CD8-positive, alpha-beta memory T cell (primary cell): ENCODE measurements around the gene PDF. TPM values are rescaled to one million over a fixed set of nuclear protein-coding genes. Genes with fewer than 3 reads are reported as not detected.

ENCODE experiments used
- CTCF ChIA-PET: fragments of 350-600 bp; sonication (Branson Sonifier 250); formaldehyde crosslinking; loops from one replicate; lab custom pipeline; 2021; ENCODE audit warnings: antibody characterized with exemption; lab: Charles Lee
- POLR2A ChIA-PET: fragments of 350-600 bp; sonication (Branson Sonifier 250); formaldehyde crosslinking; loops from one replicate; lab custom pipeline; 2021; ENCODE audit warnings: antibody characterized with exemption; lab: Charles Lee
- DNase-seq, 5 donors: peaks; one replicate each; pipeline versions ENCODE4 v3.0.0 to v3.0.0-alpha.2; 2020 to 2022; ENCODE audit warnings: mixed read lengths in 1 of 5
- H3K27ac ChIP-seq: one replicate; pipeline ENCODE4 v1.7.0; 2013; ENCODE audit warnings: low read depth, mild to moderate bottlenecking, low read length, moderate library complexity
- H3K27me3 ChIP-seq: 2 replicates; pipeline ENCODE4 v1.7.0; 2013; ENCODE audit warnings: low read length, mild to moderate bottlenecking; ENCODE audit not compliant: insufficient read depth, poor library complexity, severe bottlenecking
- H3K36me3 ChIP-seq: 2 replicates; pipeline ENCODE4 v1.7.0; 2013; ENCODE audit warnings: mild to moderate bottlenecking, low read length, moderate library complexity; ENCODE audit not compliant: insufficient read depth
- H3K4me1 ChIP-seq: 2 replicates; pipeline ENCODE4 v1.7.0; 2013; ENCODE audit warnings: mild to moderate bottlenecking, low read length, moderate library complexity; ENCODE audit not compliant: insufficient read depth
- H3K4me3 ChIP-seq: 2 replicates; pipeline ENCODE4 v1.7.0; 2013; ENCODE audit warnings: mild to moderate bottlenecking, low read length
- H3K9me3 ChIP-seq: 2 replicates; pipeline ENCODE4 v1.7.0; 2013; ENCODE audit warnings: mild to moderate bottlenecking, low read length
- H3K27ac Mint-ChIP-seq, 8 donors: one replicate each; pipeline ENCODE4 v1.8.0; 2020 to 2021; ENCODE audit warnings: mixed read lengths in 8 of 8, mild to moderate bottlenecking in 6 of 8, inconsistent platforms in 3 of 8, moderate library complexity in 3 of 8
- H3K27me3 Mint-ChIP-seq, 2 donors: one replicate each; pipeline ENCODE4 v1.8.0; 2020 to 2021; ENCODE audit warnings: mixed read lengths in 2 of 2, mild to moderate bottlenecking in 1 of 2, moderate library complexity in 1 of 2
- H3K36me3 Mint-ChIP-seq, 3 donors: one replicate each; pipeline ENCODE4 v1.8.0; 2020 to 2021; ENCODE audit warnings: mixed read lengths in 3 of 3, inconsistent platforms in 1 of 3, mild to moderate bottlenecking in 1 of 3
- H3K4me1 Mint-ChIP-seq, 3 donors: one replicate each; pipeline ENCODE4 v1.8.0; 2020 to 2021; ENCODE audit warnings: mixed read lengths in 3 of 3, inconsistent platforms in 1 of 3, mild to moderate bottlenecking in 1 of 3
- H3K4me3 Mint-ChIP-seq, 7 donors: one replicate each; pipeline ENCODE4 v1.8.0; 2020 to 2021; ENCODE audit warnings: mixed read lengths in 7 of 7, mild to moderate bottlenecking in 6 of 7, moderate library complexity in 4 of 7, inconsistent platforms in 2 of 7
- H3K9me3 Mint-ChIP-seq, 5 donors: one replicate each; pipeline ENCODE4 v1.8.0; 2020 to 2022; ENCODE audit warnings: mixed read lengths in 5 of 5, mild to moderate bottlenecking in 3 of 5, moderate library complexity in 2 of 5, inconsistent platforms in 1 of 5
- polyA plus RNA-seq: library from polyadenylated mRNA; unstranded; fragments of 300-500 nt; fragmentation: Illumina TruSeq; gene quantifications from one replicate; pipeline ENCODE4 v1.2.3, GENCODE V29; 2021
- total RNA-seq, 2 experiments: library from RNA; stranded (reverse); gene quantifications; one replicate each; pipeline ENCODE4 v1.2.3, GENCODE V29; 2021

Gene PDF
- total and polyA plus RNA-seq, 3 experiments from 2014 or later, result 17.4 to 34.9 (median 29.1) TPM

DNA sequence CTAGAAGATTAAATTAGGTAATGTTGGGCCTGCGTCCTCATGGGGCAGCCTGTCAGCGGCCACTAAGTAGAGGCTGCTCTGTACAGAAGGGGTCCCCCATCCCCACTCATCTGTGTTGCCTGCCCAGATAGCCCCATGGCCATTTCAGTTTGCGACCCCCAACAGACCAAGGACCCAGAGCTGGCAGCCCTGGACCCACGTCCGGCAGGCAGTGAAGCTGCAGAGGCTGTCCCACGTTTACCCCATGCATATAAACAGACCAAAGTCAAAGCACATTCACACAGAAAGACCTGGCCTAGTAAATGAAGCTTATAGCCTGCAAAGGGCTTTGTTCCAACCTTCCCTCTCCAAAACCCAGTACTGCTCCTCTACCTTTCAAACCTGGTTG lies 4.6 kb downstream of the PDF start:
- Histone ChIP-seq H3K9me3 (no peaks in the 10 kb centered on the region), H3K36me3 (peaks cover 15% of the 10 kb centered on the region), H3K27me3 (no peaks in the 10 kb centered on the region), H3K27ac (no peak overlapping the region), H3K4me3 (no peak overlapping the region), H3K4me1 (peaks cover 39% of the 10 kb centered on the region)
- CTCF ChIA-PET, result interaction anchor here (0.6 to 2.2 kb wide), 5 partner anchors 8 to 528 kb away, joined by 3 to 9 read pairs (median 3); partner anchors contain the start of gene COG8
- Mint-ChIP-seq H3K27me3 (no peaks in the 10 kb centered on the region), H3K27ac (peak overlapping the region in 7 of 8 donors; percentile 30 to 74 (median 47)), H3K9me3 (no peaks in the 10 kb centered on the region), H3K36me3 (peaks cover 3 to 75% (median 4%) of the 10 kb centered on the region in 3 donors), H3K4me3 (peak overlapping the region in 1 of 7 donors; percentile 48), H3K4me1 (peaks cover 31 to 54% (median 34%) of the 10 kb centered on the region in 3 donors)
- DNase-seq, result no peak
- POLR2A ChIA-PET, result interaction anchor here (0.7 kb wide), 2 partner anchors 14 to 136 kb away, joined by 3 to 6 read pairs; no protein-coding TSS in a partner anchor

DNA sequence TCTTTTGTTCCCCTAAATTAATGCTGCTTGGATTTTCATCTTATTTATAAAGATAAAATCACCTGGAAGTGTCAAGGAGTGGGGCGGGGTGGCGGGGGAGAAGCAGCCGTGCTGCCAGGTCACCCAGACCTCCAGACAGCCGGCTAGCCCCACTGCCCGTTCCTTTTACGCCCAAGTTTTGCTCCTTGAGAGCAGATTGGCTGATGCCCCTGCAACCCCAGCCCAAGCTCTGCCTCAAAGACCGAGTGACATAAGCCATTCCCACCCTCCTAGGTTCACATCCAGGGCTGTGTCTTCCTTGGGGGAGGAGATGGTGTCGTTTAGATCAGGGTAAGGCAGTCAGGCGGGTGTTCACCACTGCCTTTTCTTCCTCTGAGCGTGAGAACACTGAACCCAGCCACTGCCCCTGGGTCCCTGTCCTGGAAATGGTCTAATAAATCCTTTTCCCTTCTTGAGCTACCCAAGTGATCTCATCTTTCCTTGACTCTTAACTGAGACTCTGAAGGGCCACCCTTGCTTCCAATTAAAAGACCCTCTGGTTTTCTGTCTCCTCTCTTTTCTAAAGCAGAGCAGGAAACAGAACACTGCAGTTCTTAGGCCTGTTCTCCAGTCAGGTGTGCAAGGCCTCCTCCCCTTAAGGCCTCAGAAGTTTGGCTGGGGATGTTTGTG lies 5.7 kb downstream of the PDF start:
- H3K9me3 Mint-ChIP-seq, result no peaks in the 10 kb centered on the region
- H3K36me3 ChIP-seq, result peaks cover 26% of the 10 kb centered on the region
- peaks cover 31 to 52% (median 34%) of the 10 kb centered on the region in 3 donors for H3K4me1 Mint-ChIP-seq
- no peaks in the 10 kb centered on the region for H3K27me3 Mint-ChIP-seq
- no peaks in the 10 kb centered on the region for H3K27me3 ChIP-seq
- no peak overlapping the region for H3K4me3 ChIP-seq
- H3K4me1 ChIP-seq, result peaks cover 38% of the 10 kb centered on the region
- H3K4me3 Mint-ChIP-seq, result peak overlapping the region in 1 of 7 donors; percentile 45
- ChIA-PET CTCF (interaction anchor here (1.1 kb wide), 1 partner anchor 9 kb away, joined by 3 read pairs; no protein-coding TSS in a partner anchor), POLR2A (interaction anchor here (0.7 kb wide), 1 partner anchor 13 kb away, joined by 6 read pairs; no protein-coding TSS in a partner anchor)
- DNase-seq, result no peak
- no peaks in the 10 kb centered on the region for H3K9me3 ChIP-seq
- H3K27ac ChIP-seq, result no peak overlapping the region
- peak overlapping the region in 3 of 8 donors; percentile 18 to 54 (median 23) for H3K27ac Mint-ChIP-seq
- H3K36me3 Mint-ChIP-seq, result peaks cover 3 to 85% (median 4%) of the 10 kb centered on the region in 3 donors

DNA sequence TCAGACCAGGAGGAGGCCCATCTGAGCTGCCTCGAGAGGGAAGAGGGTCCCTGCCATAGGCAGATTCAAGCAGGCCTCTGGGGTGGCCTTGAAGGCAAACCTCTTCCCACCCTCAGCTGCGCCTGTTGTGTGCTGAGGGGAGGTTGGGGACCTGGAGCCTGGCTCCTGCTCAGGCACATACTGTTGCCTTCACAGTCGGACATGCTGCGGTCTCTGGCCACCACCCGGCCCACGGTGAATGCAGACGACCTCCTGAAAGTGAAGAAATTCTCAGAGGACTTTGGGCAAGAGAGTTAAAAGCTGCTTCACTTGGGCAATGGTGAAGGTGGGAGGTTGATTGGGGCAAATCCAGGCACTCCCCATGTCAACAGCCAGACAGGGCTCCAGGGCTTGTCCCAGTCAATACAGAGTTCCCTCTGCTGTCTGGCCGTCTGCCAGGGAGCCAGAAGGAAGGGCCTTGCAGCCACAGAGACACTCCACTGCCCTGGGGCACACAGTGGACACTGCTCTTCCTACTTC lies 6.3 kb downstream of the PDF start:
- no peaks in the 10 kb centered on the region for H3K9me3 ChIP-seq
- ChIA-PET POLR2A (interaction anchor here (0.7 kb wide), 1 partner anchor 145 kb away, joined by 4 read pairs; no protein-coding TSS in a partner anchor), CTCF (no interaction called here)
- H3K27ac Mint-ChIP-seq, result peak overlapping the region in 1 of 8 donors; percentile 54
- H3K27me3 ChIP-seq, result no peaks in the 10 kb centered on the region
- peaks cover 32% of the 10 kb centered on the region for H3K36me3 ChIP-seq
- no peak overlapping the region for H3K4me3 Mint-ChIP-seq
- H3K4me1 Mint-ChIP-seq, result peaks cover 26 to 46% (median 29%) of the 10 kb centered on the region in 3 donors
- no peaks in the 10 kb centered on the region for H3K9me3 Mint-ChIP-seq
- DNase-seq, result no peak
- peaks cover 31% of the 10 kb centered on the region for H3K4me1 ChIP-seq
- H3K4me3 ChIP-seq, result no peak overlapping the region
- no peak overlapping the region for H3K27ac ChIP-seq
- H3K36me3 Mint-ChIP-seq, result peaks cover 4 to 90% (median 7%) of the 10 kb centered on the region in 3 donors
- H3K27me3 Mint-ChIP-seq, result no peaks in the 10 kb centered on the region

GRCh38 chr16:69323415-69323814 lies 7.0 kb downstream of the PDF start:
- Histone ChIP-seq H3K4me3 (no peak overlapping the region), H3K9me3 (no peaks in the 10 kb centered on the region), H3K36me3 (peaks cover 39% of the 10 kb centered on the region), H3K27ac (no peak overlapping the region), H3K27me3 (no peaks in the 10 kb centered on the region), H3K4me1 (peaks cover 25% of the 10 kb centered on the region)
- H3K27ac Mint-ChIP-seq, result peak overlapping the region in 1 of 8 donors; percentile 26
- no peak overlapping the region for H3K4me3 Mint-ChIP-seq
- peaks cover 4 to 90% (median 7%) of the 10 kb centered on the region in 3 donors for H3K36me3 Mint-ChIP-seq
- H3K4me1 Mint-ChIP-seq, result peaks cover 21 to 39% (median 22%) of the 10 kb centered on the region in 3 donors
- ChIA-PET POLR2A (interaction anchor here (0.6 kb wide), 1 partner anchor 14 kb away, joined by 5 read pairs; no protein-coding TSS in a partner anchor), CTCF (no interaction called here)
- H3K27me3 Mint-ChIP-seq, result no peaks in the 10 kb centered on the region
- no peaks in the 10 kb centered on the region for H3K9me3 Mint-ChIP-seq
- no peak for DNase-seq

DNA sequence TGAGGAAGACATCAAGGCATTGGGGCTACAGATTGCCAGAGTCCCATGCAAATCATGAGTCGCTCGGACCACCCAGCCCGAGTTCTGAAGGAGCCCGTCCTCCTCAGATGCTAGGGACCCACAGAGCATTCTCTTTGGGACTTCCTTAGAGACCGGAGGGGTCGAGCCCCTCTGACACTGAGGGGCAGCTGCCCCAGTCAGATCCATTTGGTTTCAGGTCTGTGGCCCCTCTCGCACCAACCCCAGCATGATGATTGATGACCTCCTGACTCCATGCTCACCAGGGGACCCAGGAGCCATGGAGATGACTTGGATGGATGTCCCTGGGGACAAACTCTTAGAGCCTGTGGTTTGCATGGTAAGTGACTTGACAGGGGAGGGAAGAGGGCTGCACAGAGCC lies 8.0 kb downstream of the PDF start:
- H3K4me1 ChIP-seq, result peaks cover 16% of the 10 kb centered on the region
- POLR2A ChIA-PET, result interaction anchor here (0.6 kb wide), 1 partner anchor 271 kb away, joined by 4 read pairs; no protein-coding TSS in a partner anchor
- Mint-ChIP-seq H3K9me3 (no peaks in the 10 kb centered on the region), H3K27ac (peak overlapping the region in 2 of 8 donors; percentile 36 to 78), H3K27me3 (no peaks in the 10 kb centered on the region), H3K4me3 (no peak overlapping the region), H3K36me3 (peaks cover 4 to 91% (median 7%) of the 10 kb centered on the region in 3 donors), H3K4me1 (peaks cover 16 to 30% (median 16%) of the 10 kb centered on the region in 3 donors)
- CTCF ChIA-PET, result no interaction called here
- no peaks in the 10 kb centered on the region for H3K9me3 ChIP-seq
- peaks cover 45% of the 10 kb centered on the region for H3K36me3 ChIP-seq
- DNase-seq, result no peak
- no peak overlapping the region for H3K27ac ChIP-seq
- H3K4me3 ChIP-seq, result no peak overlapping the region
- no peaks in the 10 kb centered on the region for H3K27me3 ChIP-seq

DNA sequence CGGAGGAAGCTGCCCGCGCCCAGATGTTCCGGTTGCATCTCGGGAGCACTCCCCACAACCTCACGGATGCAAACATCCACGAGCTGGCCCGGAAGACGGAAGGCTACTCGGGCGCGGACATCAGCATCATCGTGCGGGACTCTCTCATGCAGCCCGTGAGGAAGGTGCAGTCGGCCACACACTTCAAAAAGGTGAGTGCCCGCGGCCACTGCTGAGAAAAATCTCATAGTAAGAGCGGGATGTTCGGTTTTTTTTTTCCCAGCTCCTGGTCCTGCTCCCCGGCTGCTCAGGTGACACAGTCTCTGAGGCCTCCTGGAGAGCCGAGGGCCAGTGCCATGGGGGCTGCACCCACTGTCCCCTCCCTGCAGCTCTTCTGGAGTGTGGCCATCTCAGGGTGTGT lies 9.3 kb downstream of the PDF start:
- H3K27me3 ChIP-seq, result no peaks in the 10 kb centered on the region
- H3K27ac ChIP-seq, result no peak overlapping the region
- no peak for DNase-seq
- Mint-ChIP-seq H3K27me3 (no peaks in the 10 kb centered on the region), H3K36me3 (peaks cover 4 to 93% (median 8%) of the 10 kb centered on the region in 3 donors), H3K27ac (peak overlapping the region in 2 of 8 donors; percentile 17 to 54), H3K9me3 (no peaks in the 10 kb centered on the region), H3K4me3 (no peak overlapping the region), H3K4me1 (peaks cover 5 to 17% (median 9%) of the 10 kb centered on the region in 3 donors)
- no peak overlapping the region for H3K4me3 ChIP-seq
- H3K36me3 ChIP-seq, result peaks cover 57% of the 10 kb centered on the region
- ChIA-PET POLR2A (no interaction called here), CTCF (no interaction called here)
- peaks cover 4% of the 10 kb centered on the region for H3K4me1 ChIP-seq
- no peaks in the 10 kb centered on the region for H3K9me3 ChIP-seq

DNA sequence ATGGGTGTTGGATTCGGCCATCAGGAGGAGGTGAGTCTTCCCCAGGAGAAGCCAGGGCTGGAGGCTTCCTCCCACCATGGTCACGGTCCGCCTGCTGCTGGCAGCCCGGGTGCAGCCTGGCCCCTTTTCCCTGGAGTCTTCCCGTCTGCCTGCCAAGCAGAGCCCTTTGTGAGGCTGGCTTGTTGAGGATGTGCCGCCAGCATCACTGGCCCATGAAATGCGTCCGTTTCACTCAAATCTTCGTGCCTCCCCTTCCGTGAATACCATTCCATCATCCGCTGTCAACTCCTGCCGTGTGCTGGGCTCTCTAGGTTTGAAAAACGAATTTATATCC lies 9.7 kb downstream of the PDF start:
- Mint-ChIP-seq H3K4me3 (no peak overlapping the region), H3K36me3 (peaks cover 4 to 93% (median 9%) of the 10 kb centered on the region in 3 donors), H3K27me3 (no peaks in the 10 kb centered on the region), H3K4me1 (peaks cover 1 to 14% (median 6%) of the 10 kb centered on the region in 3 donors), H3K9me3 (no peaks in the 10 kb centered on the region), H3K27ac (peak overlapping the region in 1 of 8 donors; percentile 60)
- Histone ChIP-seq H3K27ac (no peak overlapping the region), H3K27me3 (no peaks in the 10 kb centered on the region), H3K36me3 (peaks cover 61% of the 10 kb centered on the region), H3K9me3 (no peaks in the 10 kb centered on the region), H3K4me1 (no peaks in the 10 kb centered on the region), H3K4me3 (no peak overlapping the region)
- no peak for DNase-seq
- POLR2A ChIA-PET, result no interaction called here
- CTCF ChIA-PET, result no interaction called here
